GM20000 (cell line): ENCODE results near the gene MRPL2.

Experiments used
- DNase-seq: peaks from one replicate; pipeline ENCODE4 v3.0.0; 2012; ENCODE audit warnings: low spot score
- TF ChIP-seq, protein P1 (sequence below): IDR thresholded peaks from 2 replicates; pipeline ENCODE4 v1.5.1; 2012; ENCODE audit warnings: mild to moderate bottlenecking, control low read depth; ENCODE audit errors: extremely low read depth, missing control alignments

Gene MRPL2

GRCh38 chr6:43058531-43058930, 703 bp downstream of the MRPL2 start:
- no peak for DNase-seq
- TF ChIP-seq, protein P1, sequence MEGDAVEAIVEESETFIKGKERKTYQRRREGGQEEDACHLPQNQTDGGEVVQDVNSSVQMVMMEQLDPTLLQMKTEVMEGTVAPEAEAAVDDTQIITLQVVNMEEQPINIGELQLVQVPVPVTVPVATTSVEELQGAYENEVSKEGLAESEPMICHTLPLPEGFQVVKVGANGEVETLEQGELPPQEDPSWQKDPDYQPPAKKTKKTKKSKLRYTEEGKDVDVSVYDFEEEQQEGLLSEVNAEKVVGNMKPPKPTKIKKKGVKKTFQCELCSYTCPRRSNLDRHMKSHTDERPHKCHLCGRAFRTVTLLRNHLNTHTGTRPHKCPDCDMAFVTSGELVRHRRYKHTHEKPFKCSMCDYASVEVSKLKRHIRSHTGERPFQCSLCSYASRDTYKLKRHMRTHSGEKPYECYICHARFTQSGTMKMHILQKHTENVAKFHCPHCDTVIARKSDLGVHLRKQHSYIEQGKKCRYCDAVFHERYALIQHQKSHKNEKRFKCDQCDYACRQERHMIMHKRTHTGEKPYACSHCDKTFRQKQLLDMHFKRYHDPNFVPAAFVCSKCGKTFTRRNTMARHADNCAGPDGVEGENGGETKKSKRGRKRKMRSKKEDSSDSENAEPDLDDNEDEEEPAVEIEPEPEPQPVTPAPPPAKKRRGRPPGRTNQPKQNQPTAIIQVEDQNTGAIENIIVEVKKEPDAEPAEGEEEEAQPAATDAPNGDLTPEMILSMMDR = no peak

DNA sequence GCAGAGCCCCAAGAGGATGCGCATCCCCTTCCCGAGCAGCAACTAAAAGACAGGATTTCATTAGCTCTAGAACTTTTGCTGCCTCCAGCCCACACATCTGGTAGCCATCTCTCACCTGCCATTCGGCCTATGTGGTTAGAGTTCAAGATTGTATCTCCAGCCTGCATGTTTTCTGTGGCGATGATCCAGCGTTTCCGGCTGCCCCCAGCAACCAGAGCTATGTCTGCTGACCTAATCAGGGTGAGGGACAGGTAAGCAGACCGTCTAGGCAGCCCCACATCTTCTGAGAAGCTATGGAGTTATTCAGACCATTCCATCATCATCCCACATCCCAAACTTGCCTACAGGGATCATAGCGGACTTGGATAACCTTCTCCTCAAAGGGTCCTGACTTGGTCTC, 3.3 kb downstream of the MRPL2 start:
- DNase-seq = no peak
- TF ChIP-seq, protein P1 = no peak

- TF ChIP-seq, protein P1 = no peak
- no peak for DNase-seq
These were observed 4.9 kb downstream of the MRPL2 start for GRCh38 chr6:43054206-43054943.

- TF ChIP-seq, protein P1 = no peak
- peak; percentile 96 for DNase-seq
These were observed 5.6 kb downstream of the MRPL2 start, which contains the start of gene CUL7 for GRCh38 chr6:43053545-43054205. CUL7 (minus strand) TSS chr6:43053851; CDS start chr6:43052788, 1,063 bp downstream.

DNA sequence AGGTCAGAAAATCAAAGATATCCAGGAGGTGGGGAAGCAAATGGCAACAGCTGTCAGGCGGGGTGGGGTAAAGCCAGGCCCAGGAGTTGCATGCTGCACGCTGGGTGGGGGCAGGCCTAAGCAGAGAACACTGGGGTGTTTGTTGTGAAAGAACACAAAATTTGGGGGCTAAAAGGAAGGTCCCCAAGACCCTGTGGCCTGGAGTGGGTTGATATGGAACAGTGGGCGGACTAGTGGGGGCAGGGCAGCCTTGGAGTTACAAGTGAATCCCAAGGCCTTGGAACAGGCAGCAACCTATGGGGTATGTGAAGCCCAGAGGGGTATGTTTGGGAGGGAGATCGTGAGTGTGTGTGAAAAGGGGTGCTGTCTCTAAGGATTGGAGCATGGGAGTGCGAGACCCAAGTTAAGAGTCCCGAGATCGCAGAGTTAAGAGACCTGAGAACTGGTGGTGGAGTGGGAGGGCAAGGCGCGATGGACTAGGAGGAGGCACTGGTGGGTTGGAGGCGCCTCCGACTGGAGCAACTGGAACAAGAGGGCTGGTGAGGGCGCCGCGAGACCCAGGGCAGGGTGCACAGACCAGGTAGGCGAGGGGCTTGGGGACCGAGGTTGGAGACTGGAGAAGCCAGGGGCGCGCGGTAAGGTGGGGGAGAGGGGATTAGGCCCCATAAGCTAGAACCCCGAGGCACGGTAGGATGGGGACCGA, 6.2 kb downstream of the MRPL2 start:
- TF ChIP-seq, protein P1 = no peak
- DNase-seq = peak; percentile 41

DNA sequence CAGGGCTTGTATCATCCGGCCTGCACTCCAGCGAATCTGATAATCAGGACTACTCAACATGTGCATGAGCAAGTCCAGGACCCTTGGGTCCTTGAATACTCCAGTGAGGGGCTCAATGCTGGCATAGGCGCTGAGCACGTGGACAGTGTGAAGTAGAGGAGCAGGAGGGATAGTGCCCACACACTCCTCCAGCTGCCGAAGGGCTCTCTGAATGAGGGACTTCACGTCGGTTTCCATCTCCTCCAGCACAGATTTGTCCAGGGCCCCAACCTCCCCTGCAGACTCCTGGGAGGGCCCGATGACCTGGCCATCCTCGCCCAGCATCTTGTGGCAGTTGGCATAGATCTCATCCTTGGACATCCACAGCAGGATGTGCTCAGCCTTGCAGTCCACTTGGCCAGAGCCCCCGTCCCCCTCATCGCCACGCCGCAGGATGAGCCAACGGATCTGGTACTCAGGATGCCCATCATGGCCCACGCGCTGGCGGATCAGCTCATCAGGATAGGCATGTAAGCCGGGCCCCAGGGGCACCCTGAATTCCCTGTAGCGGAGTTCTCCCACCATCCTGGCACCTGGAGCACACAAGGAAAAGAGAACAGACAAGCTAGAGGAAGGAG, 6.9 kb downstream of the MRPL2 start:
- no peak for DNase-seq
- TF ChIP-seq, protein P1 = no peak
